ENCODE data around the gene ST7L.
A peak's percentile ranks its signal among the peaks of the same experiment; 100 is the strongest.

ST7L gene

GRCh38 chr1:112515311-112516009, 103.5 kb downstream of the ST7L start:
- peak; percentile 84 for DNase-seq (ENCODE audit: low read depth)

GRCh38 chr1:112514901-112515300, 104.0 kb downstream of the ST7L start:
- DNase-seq (ENCODE audit: low read depth) = peak; percentile 53

GRCh38 chr1:112513112-112513870, 105.7 kb downstream of the ST7L start:
- DNase-seq (ENCODE audit: low read depth) = no peak

GRCh38 chr1:112511897-112512296, 107.0 kb downstream of the ST7L start:
- no peak for DNase-seq (ENCODE audit: low read depth)

GRCh38 chr1:112510340-112510739, 108.6 kb downstream of the ST7L start:
- no peak for DNase-seq (ENCODE audit: low read depth)

- DNase-seq (ENCODE audit: low read depth) = no peak
Measured at GRCh38 chr1:112509660-112510178, 109.2 kb downstream of the ST7L start.

- DNase-seq (ENCODE audit: low read depth) = no peak
Measured at GRCh38 chr1:112509005-112509659, 109.8 kb downstream of the ST7L start.

GRCh38 chr1:112508278-112509004, 110.5 kb downstream of the ST7L start, which contains the start of gene WNT2B:
Gene WNT2B, plus strand, starts transcription at chr1:112508965. Its CDS starts 298 bp downstream, at chr1:112509263.
- DNase-seq (ENCODE audit: low read depth) = no peak

GRCh38 chr1:112507921-112508277, 111.0 kb downstream of the ST7L start:
- no peak for DNase-seq (ENCODE audit: low read depth)

GRCh38 chr1:112507336-112507735, 111.6 kb downstream of the ST7L start:
- DNase-seq (ENCODE audit: low read depth) = no peak

- no peak for DNase-seq (ENCODE audit: low read depth)
Measured at GRCh38 chr1:112506731-112507130, 112.2 kb downstream of the ST7L start.

- DNase-seq (ENCODE audit: low read depth) = no peak
Measured at GRCh38 chr1:112506306-112506705, 112.6 kb downstream of the ST7L start.

GRCh38 chr1:112505878-112506277, 113.1 kb downstream of the ST7L start:
- no peak for DNase-seq (ENCODE audit: low read depth)

GRCh38 chr1:112505400-112505785, 113.5 kb downstream of the ST7L start:
- no peak for DNase-seq (ENCODE audit: low read depth)

- DNase-seq (ENCODE audit: low read depth) = no peak
Measured at GRCh38 chr1:112504661-112505399, 114.1 kb downstream of the ST7L start.

GRCh38 chr1:112504001-112504660, 114.8 kb downstream of the ST7L start:
- no peak for DNase-seq (ENCODE audit: low read depth)

GRCh38 chr1:112502826-112503225, 116.1 kb downstream of the ST7L start:
- DNase-seq (ENCODE audit: low read depth) = peak; percentile 42

GRCh38 chr1:112501810-112502641, 116.9 kb downstream of the ST7L start:
- DNase-seq (ENCODE audit: low read depth) = peak; percentile 65

GRCh38 chr1:112496290-112496689, 122.7 kb downstream of the ST7L start:
- DNase-seq (ENCODE audit: low read depth) = no peak

- no peak for DNase-seq (ENCODE audit: low read depth)
Measured at GRCh38 chr1:112493351-112493750, 125.6 kb downstream of the ST7L start.
